ENCODE results near the gene UROD.
"Not testable (repeated sequence)": the region's sequence is repeated elsewhere in the genome, so short reads cannot be mapped to it uniquely, and the experiment has no call there.

UROD gene

DNA sequence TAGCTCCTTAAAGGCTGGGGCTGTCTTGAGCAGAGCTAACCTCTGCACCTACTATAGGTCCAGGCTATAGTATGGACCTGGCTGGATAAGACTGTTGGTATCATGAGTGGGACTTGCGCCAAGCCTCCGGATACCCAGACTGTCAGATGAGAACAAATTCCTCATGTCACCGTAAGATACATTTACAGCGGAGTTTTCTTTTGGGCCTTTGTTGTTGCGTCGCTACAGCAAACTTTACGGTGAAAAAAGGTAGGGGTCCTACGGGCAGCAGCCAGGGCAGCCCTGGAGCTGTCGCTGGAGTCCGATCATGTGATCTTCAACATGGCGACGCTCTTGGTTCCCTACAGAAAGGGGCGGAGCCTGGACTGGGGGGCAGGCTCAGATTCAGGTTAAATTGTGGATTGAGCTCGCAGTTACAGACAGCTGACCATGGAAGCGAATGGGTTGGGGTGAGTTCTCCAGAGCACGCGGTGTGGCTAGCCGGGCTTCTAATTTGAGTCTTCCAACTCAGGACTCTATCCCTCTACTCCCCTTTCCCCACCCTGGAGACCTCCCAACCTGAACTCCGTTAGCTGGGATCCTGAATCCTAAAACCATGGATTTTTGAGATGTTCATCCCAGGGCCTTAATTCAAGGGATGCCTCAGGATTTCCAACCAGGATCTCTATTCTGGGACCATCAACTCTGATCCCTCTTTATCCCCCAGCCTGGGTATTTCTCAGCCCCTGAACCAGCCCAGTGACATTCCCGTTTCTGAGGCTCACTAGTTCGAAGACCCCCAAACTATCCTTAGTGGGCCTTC lies at the start of gene UROD:
UROD (plus strand) TSS at position 418 of the 802 bp plus-strand sequence; CDS start at position 430, 12 bp downstream.
- peak; percentile 81 to 83 for DNase-seq (ENCODE audit: low read depth in 2 of 2)

DNA sequence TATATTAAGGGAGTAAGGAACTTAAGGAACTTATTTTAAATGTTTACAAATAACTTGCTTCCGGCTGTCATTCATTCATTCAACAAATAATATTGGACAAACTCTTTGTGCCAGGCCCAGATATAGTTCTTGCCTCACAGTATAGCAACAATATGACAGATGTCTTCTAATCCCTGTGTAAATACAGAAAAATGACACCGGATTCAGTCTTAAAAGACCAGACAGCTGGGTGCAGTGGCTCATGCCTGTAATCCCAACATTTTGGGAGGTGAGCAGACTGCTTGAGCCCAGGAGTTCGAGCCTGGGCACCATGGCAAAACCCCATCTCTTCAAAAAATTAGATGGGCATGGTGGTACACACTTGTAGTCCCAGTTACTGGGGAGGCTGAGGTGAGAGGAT lies 49.3 kb upstream of the UROD start:
- no peak for DNase-seq (ENCODE audit: low read depth in 2 of 2)

DNA sequence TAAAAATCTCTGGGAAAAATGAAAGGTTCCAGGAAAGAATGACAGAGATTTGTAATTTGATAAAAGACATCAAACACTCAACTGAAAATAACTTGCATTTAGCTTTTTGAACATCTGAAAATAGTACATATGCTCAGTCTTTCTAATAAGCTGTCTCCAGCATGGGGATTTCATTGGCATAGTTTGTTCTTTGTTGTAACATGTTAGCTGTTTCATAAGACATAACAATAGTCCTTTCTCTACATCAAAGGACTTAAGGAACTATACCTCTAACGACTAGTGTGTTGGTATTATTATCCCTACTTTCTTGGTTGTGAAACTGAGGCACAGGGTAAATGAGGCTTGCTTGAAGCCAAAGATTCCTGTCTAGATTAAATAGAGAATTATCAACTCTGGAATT lies 47.7 kb upstream of the UROD start:
- no peak for DNase-seq (ENCODE audit: low read depth in 2 of 2)

DNA sequence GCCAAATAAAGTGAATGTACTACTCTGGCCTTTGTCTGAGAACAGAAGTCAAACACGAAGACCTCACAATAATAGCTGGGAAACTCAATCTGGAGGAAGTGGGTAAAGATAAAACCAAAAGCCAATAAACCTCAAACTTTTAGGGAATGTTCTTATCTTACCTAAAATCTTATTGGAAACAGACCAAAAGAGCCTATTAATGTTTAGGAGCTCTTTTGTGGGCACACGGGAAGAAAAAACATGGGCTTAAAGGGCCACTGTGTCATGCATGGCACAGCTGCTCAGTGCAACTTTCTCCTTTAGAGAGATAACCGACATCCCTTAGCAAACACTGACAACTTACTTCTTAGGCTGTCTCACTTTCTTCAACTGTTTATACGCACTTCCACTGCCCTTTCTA lies 41.7 kb upstream of the UROD start:
- no peak for DNase-seq (ENCODE audit: low read depth in 2 of 2)

DNA sequence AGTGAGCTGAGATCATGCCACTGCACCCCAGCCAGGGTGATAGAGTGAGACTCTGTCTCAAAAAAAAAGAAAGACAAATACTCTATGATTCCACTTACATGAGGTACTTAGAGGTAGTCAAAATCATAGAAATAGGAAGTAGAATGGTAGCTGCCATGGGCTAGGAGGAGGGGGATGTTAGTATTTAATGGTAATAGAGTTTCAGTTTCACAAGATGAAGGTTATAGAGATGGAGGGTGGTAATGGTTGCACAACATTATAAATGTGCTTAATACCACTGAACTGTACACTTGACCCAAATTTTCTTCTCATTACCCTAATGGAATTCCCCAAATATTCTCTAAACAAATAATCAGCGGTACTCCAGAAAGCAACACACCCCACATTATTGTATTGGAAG lies 38.4 kb upstream of the UROD start:
- no peak for DNase-seq (ENCODE audit: low read depth in 2 of 2)

DNA sequence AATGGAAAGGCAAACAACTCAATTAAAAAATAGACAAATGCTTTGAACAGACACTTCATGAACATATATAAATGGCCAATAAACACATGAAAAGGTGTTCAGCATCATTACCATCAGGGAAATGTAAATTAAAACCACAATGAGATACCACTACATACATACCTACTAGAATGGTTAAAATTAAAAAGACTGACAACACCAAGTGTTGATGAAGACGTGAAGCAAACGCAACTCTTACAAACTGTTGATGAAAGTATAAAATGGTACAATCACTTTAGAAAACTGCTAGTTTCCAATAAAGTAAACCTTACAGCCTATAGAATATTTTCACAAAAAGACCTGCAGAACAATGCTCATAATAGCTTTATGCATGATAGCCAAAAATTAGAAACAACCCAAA lies 35.8 kb upstream of the UROD start:
- no peak for DNase-seq (ENCODE audit: low read depth in 2 of 2)

DNA sequence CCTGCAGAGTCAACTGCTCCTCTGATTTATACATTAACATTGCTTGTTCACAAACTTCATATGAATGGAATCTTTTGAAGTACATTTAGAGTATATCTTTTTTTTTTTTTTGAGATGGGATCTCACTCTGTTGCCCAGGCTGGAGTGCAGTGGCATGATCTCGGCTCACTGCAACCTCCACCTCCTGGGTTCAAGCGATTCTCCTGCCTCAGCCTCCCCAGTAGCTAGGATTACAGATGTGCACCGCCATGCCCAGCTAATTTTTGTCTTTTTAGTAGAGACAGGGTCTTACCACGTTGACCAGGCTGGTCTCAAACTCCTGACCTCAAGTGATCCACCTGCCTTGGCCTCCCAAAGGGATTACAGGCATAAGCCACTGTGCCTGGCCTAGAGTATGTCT lies 34.7 kb upstream of the UROD start:
- not testable (repeated sequence) for DNase-seq (ENCODE audit: low read depth in 2 of 2)

DNA sequence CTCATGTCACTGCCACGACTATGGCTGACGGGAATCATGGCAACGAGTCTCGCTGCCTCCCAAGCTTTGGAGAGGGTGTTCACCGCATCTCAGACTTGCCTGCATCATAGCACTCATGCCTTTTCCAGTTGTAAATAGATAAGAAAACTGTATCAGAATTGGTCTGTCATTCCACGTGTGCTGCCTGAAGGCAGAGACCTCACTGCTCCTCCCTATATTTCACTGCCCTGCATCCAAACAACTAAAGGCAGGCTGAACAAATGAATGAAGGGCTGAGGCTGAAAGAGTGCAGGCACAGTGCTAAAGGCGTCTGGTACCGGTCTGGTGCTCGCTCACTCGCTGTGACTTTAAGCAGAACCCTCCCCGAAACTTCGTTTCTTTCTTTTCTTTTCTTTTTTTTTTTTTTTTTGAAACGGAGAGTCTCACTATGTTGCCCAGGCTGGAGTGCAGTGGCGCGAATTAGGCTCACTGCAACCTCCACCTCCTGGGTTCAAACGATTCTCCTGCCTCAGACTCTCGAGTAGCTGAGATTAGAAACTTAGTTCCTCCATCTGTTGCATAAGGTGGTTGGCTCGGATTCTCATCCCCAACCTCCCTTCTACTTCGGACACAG lies 26.2 kb upstream of the UROD start:
- DNase-seq (ENCODE audit: low read depth in 2 of 2) = no peak

DNA sequence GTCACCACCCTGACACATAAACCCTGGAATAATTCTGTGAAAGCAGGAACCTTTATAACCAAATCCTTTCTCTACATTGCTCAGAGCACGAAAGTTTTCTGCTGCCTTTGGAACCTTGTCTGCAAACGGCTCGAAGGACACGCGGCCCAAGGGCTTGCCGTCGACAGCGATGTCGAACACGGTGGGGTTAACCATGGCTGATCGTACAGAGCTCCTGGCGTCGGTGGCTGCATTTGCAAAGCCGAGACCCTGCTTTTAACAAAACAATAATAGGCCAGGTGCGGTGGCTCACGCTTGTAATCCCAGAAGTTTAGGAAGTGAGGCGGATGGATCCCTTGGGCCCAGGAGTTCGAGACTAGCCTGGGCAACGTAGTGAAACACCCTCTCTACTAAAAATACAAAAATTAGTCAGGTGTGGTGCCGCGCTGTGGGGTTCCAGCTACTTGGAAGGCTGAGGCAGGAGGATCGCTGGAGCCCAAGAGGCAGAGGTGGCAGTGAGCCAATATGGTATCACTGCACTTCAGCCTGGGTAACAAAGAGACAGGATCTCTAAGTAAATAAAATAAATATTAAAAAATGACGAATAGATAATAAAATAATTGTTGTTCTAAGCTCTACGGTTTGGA lies 23.4 kb upstream of the UROD start:
- DNase-seq (ENCODE audit: low read depth in 2 of 2) = no peak

DNA sequence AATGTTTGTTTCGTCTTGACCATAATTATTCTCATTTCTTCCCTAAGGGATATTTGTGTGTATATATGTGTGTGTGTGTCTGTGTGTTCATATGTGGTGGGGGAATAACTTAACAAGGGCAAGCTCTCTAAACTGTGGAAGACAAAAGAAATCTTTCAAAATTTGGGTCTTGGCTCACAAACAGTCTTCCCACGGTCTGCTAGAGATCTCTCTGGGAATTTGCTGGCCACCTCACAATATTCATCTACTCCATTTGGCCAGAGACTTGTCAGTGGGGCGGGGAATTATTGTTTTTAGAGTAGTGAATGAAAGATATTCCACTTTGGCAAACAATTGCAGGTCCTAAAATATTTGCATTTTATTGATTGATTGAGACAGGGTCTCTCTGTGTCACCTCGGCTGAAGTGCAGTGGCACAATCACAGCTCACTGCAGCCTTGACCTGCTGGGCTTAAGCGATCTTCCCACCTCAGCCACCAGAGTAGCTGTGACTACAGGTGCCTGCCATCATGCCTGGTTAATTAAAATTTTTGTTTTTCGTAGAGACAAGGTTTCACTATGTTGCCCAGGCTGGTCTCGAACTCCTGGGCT lies 17.6 kb upstream of the UROD start:
- no peak for DNase-seq (ENCODE audit: low read depth in 2 of 2)

DNA sequence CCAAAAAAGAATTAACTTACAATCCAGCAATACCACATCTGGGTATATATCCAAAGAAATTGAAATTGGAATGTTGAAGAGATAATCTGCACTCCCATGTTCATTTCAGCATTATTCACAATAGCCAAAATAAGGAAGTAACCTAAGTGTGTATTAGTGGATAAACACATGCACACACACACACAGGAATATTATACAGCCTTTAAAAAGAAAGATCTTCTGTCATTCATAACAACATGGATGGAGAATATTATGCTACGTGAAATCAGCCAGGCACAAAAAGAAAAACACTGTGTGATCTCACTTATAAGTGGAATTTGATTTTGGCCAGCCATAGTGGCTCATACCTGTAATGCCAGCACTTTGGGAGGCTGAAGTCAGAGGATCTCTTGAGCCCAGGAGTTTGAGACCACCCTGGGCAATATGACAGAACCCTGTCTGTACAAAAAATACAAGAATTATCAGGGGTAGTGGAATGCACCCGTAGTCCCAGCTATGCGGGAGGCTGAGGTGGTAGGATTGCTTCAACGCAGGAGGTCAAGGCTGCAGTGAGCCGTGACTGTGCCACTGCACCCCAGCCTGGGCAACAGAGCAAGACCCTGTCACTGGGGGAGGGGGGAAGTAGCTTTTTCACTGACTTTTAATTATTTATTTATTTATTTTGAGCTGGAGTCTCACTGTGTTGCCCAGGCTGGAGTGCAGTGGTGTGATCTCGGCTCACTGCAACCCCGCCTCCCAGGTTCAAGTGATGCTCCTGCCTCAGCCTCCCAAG lies 16.4 kb upstream of the UROD start:
- no peak for DNase-seq (ENCODE audit: low read depth in 2 of 2)

DNA sequence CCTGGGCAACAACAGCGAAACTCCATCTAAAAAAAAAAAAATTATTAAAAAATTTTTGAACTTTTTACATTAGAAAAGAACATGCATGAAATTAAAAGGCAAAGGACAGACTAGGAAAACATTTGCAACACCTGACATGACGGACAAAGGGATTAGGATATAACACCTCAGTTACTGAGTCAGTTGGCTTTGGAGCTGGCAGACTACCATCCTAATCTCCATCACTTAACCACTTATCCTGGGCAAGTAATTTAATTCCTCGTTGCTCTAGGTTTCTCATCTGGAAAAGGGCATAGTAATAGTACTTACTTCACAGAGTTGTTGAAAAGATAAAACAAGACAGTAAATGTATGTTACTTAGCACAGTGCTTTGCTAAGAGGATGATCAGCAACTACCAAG lies 12.8 kb upstream of the UROD start:
- DNase-seq (ENCODE audit: low read depth in 2 of 2) = no peak

DNA sequence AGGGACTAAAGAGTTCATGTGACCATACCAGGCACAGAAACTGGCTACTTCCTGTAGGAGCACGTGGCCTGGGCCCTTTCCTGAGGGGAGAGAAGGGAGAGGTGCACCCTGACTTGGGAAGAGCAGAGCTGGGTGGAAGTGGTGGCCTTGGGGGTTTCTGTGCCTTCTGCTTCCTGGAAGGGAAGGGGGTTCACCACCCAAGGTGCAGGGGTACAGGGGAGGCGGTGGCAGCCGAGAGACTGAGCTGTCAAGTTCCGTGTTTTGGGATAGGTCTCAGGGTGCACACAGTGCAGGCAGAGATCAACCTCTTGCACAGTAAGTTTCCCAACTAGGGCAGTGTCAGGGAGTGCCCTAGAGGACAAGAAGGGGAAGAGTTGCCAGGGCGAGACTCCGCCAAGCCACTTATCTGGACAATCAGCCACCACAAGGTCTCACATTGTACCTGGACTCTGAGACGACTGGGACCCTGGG lies 11.0 kb upstream of the UROD start:
- no peak for DNase-seq (ENCODE audit: low read depth in 2 of 2)

DNA sequence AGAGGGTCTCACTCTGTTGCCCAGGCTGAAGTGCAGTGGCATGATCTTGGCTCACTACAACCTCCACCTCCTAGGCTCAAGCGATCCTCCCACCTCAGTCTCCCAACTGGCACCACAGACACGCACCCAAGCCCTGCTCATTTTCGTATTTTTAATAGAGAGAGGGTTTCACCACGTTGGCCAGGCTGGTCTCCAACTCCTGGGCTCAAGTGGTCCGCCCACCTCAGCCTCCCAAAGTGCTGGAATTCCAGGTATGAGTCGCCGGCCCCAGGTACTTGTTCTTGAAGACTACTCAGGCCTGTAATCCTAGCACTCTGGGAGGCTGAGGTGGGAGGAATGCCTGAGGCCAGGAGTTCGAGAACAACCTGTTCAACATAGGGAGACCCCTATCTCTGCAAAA lies 10.5 kb upstream of the UROD start:
- not testable (repeated sequence) for DNase-seq (ENCODE audit: low read depth in 2 of 2)

DNA sequence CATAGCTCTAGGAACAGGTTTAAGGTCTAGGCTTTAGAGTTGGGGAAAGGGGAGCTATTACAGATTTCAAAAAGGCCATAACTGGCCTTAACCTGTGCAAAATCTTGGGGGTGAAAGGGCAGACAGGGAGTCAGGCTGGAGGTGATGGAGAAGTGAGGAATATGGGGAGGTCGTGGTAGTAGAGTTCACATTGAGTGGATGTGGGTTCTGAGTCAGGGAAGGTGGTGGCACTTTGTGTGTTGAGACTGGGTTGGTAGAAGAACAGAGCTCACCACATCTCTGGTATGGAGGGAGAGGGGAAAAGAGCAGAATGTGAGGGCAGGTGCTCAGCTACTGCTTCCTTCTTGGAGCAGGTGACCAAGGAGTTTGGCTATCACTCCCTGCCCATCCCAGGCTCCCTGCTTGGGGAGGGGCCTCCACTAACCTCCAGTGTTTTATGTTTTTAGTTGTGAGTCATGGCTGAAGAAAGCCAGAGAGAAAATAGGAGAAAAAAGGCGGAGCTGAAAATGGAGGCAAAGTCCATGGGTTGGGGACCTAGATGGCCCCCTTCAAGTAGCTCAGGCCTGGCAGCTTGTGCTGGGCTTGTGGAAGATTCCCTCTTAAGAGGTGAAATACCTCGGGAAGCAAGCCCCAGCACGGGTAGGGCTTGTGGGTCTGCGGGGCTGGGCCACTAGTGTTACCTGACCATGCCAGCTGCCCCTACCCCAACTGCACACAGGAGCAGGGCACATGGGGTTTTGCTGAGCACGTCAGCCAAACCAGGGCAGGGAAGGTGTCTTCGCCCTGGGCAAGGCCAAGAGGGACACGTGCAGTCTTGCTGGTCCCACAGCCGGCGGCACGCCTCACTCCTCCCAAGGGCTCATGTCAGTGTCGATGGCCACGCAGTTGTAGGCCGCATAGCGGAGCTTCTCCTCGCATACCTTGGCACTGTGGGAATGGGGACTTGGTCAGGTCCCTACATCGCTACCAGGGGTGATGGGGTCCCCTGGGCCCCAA lies 9.1 kb upstream of the UROD start:
- DNase-seq (ENCODE audit: low read depth in 2 of 2) = no peak

DNA sequence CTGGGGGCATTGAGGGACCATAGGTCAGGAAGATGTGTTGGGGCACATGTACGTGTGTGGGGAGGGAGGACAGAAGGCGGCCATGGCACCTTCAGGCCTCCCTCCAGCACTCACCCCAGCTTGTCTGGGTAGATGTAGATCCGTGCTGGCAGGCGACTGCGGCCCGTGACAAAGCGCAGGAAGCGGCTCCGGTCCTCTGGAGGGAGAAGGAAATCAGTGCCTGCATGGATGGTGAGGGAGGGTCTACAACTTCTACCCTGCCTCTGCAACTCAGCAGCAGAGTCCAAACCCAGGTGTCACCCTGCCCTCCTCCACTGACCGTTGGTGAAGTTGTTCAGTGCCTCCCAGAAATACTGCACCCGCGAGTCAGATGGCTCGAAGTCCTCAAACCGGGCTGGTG lies 8.3 kb upstream of the UROD start:
- DNase-seq (ENCODE audit: low read depth in 2 of 2) = no peak

DNA sequence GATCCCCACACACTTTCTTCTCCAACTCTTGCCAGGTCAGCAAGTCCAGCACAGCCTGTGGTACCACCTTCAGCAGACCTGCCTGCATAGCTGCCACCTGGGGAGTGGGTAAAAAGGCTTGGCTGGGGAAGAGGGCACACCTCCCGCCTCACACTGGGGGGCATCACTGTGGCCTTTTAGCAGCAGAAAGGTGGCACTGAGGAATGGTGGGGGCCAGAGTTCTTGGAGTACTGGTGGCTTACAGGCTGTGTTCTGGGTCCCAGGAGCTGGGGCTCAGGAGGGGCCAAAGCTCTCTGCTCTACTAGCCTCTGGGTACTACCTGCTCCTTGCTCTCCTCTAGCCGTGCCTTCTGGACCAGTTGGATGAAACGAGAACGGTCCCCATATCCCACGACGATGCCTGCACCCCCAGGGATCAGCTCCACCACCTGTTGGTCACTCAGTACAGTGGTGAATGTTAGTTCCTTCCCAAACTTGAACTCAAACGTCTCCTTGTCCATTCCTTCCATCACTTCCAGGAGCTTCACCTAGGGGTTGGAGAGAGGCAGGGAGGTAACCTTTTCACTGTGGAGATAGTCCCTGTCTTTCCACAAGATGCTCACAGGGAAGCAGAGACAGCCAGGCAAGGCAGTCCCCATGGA lies 7.7 kb upstream of the UROD start:
- no peak for DNase-seq (ENCODE audit: low read depth in 2 of 2)

DNA sequence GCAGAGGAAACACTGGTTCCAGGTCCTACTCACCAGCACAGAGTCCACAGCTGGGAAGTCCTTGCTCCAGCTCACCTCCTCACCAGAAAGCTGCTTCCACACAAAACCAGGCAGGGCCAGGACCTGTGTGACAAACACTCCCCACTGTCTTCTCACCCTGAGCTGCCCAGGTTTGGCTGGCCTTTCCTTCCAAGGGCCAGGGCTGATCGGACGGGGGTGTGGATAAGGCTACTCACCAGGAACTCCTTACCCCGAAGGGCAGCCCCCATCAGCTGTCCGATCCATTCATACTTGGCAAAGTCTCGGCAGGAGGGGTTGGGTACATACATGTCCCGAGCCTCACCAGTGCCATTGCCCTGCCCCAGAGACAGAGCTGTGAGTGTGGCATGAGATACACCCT lies 6.3 kb upstream of the UROD start:
- no peak for DNase-seq (ENCODE audit: low read depth in 2 of 2)

DNA sequence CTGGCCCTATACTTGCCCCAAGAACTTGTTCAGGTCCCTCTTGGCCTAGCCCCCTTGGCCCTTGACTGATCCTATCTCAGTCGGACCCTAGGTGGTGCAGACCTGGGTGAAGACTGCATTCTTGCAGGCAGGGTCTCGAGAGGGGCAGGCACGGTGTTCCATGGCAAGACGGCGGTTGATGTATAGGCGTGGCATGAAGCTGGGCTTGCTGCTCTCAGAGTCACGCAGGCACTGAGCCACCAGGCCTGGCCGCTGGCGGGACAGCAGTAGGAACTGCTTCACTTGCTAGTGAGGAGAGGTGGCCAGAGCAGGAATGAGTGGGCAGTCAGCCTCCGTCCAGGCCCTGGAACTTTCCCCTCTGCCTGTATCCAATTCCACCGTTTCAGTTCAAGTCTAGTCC lies 4.7 kb upstream of the UROD start:
- no peak for DNase-seq (ENCODE audit: low read depth in 2 of 2)

DNA sequence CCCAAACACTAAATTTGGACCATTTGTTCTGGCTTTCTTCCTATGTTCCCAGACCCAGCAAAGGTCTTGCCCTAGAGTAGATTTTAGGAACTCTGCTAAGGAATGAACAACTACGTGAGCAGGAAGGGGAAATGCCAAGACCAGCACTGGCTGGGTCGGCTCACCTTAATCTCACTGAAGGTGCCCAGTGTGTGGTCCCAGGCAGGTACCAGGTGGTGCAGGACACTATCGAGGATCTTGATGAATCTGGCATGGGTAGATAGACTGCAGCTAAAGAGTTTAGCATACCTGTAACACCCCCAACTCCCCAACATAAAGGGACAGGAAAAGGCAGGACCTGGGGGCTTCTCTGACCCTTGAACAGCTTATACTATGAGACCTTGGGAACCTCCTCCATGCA lies 4.0 kb upstream of the UROD start:
- DNase-seq (ENCODE audit: low read depth in 2 of 2) = no peak
